HG03354 (cell line): ENCODE data around the gene LPGAT1.

Experiments used
- ATAC-seq: cut with Tn5 transposase; IDR thresholded peaks from one replicate; pipeline ENCODE4 v1.9.1; 2021; ENCODE audit warnings: mild to moderate bottlenecking; ENCODE audit not compliant: unreplicated experiment, poor library complexity, severe bottlenecking

LPGAT1 gene

DNA sequence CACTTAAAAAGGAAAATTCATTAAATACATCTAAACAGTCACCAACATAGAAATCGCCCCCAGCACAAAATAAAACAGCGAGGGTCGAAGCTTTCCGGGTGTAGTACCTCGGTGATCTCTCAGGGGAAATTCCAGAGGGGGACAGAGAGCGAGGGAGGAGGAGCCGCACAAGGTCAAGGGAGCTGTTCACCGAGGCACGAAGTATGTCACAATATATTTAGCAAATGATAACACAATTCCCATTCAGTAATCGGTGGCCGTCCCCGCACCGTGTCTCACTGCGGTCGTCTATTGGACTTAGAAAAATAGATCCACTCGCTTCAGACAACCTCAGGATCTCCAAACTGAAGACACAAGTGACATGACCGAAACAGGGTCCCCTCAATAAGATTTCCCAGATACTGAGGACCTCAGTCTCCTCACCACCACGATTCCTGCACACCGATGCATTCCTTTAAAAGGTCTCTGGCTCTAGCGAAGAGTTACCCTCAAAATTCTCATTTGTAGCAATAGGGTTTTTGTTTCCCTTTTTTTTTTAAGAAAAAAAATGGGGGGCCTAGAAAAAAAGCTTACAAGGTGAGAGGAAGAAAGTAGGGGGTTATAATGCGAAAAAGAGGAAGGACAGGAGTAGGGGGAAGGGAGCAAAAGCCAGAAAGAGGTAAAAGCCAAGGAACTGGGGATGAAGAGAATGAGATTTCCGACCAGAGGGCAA, 1.1 kb downstream of the LPGAT1 start:
- ATAC-seq = no peak

DNA sequence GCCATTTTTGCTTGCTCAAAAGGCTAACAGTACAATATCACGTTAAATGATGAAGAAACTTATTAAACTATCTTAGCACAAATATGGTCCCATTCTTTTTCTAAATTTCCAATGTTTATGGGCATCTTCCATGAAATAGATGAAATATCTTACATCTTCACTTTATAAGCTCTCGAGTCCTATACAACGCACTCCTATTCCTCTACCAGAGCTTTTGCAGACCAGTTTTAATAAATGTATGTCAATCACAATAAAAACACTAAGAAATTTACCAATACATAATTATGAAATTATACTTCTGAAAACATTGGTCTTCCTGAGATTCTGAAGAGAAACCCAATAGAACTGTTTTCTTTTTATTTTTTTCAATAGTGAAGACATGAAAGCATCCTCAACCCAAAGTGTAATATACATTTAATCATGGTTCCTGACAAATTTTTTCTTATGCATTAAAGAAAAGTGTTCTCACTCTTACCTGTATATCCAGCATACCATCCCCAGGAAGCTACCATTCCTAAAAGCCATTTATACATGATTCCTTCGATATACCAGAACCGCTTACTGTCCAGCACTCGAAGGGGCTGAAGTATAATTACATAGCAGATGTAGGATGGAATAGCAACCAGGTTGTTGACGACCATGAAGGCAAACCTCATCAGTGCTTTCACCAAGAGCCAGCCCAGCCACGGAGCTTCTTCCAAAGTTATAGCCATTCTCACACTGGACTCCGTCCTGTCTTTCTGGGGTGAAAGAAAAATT, 1.8 kb downstream of the LPGAT1 start:
- ATAC-seq = no peak

DNA sequence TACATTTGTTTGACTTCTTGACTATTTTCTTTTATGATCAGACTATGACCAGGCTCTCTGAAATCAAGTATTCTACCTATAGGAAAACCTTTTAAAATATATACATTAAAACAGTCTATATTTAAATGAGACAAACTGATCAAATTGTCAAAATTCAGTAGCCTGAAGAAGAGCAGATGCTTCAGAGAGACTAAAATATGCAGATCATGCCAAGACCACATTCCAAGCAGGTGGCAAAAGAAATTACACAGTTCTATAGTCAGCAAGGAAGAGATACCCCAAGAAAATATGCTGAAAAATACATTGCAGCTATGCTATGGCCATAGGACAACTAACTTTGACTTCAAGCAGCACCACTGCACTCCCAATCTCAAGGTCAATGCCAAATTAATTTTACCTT, 3.5 kb downstream of the LPGAT1 start:
- ATAC-seq = no peak

DNA sequence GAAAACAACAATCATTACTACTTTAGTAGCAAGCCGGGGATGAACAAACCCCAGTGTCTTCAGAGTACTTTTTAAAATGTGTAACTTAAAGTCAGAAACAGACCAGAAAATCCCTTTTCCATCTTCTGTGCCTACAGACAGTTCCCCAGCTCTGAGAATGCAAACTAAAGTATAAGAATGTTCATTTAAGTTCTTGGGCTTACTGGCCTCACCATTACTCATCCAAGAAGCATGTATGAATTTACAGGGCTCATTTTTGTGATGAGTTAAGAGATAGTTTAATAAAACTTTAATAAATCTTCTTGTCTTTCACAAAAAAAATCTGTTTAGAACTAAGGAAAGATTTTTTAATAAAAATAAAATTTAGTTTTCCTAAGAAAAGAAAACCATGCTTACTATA, 4.6 kb downstream of the LPGAT1 start:
- no peak for ATAC-seq

DNA sequence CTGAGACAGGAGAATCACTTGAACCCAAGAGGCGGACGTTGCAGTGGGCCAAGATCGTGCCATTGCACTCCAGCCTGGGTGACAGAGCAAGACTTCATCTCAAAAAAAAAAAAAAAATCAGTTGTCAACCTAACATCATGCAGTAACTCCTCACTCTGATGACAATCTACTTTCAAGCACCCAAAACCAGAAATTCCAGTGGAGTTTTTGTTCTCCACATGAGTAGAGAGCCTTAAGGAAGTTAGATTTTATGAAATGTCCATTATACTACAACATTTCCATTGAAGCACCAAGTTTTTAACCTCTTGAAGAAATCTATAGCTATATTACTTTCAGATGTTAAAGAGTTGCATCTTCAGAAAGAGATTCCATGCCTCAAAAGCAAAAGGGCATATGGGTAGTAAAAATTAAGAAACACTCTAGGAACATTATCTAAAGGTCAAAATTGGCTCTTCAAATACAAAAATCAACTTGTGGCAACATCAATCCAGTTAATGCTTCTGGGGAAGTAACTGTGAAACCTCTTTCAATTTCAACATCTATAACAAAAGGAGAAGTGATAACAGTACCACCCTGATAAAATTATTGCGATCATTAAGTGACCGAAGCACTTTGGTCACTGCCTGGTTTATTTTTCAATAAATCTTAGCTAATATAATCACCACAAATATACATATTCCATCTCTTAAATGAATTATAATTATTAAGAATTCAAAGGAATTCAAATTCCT, 7.7 kb downstream of the LPGAT1 start:
- no peak for ATAC-seq

DNA sequence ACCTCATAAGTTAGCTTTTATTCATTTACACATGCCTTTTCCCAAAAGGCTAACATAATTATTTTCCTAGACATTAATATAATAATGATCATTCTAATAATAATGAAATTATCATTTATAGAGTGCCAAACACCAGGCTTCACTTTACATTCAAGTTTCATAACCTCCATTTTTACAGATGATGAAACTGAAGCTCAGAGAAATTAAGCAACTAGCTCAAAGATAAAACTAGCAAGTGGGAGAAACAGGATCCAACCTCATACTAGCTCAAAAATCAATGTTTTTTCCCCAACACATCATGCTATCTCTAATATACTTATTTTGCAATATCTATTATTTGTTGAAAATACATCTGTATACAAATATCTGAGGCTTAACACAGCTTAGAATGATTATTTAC, 14.0 kb downstream of the LPGAT1 start:
- no peak for ATAC-seq

DNA sequence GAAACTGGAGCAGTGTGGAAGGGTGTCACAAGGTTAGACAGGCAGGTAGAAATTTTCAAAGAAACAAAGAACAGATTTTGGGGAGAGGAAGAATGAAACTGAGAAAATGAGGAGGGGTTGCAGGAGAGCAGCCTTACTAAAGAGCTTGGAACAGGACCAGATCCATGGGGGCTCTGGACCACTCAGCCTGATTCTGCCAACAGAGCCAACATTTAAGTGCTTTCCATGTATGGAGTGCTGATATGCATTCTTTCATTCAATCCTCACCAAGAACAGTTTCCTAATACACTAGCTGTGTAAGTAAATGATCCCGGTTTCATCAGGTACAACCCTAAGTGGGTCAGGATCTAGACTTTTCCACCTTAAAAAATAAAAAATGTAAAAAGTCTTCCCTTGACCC, 16.2 kb downstream of the LPGAT1 start:
- ATAC-seq = no peak

DNA sequence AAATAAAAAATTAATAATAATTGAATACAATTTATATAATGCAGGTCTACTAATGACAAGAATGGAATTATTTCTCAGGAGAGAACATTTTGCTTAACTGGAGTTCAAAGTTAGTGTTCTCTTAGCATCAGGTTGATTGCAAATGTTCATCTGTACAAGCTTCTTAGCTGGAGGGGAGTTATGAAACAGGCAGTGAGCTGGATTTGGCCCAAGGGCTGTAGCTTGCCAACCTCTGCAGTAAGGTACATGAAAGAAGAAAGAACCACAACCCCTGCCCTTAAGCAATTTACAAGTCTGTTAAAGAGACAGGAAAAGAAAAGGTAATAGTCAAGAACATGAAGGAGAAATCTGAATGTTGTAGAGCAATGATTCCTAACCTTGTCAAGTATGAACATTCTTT, 17.0 kb downstream of the LPGAT1 start:
- no peak for ATAC-seq

DNA sequence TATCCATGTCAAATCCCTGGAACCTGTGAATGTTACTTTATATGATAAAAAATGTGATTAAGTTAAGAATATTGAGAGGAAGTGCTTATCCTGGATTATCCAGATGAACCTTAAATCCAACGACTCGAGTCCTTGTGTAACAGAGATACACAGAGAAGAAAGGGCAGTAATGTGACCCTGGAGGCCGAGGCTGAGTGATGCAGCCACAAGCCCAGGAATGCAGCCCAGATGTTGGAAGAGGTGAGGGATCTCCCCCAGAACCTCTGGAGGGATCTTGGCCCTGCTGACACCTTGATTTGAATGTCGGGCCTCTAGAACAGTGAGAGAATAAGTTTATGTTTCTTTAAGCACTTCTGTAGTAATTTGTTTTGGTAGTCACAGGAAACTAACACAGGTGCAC, 18.0 kb downstream of the LPGAT1 start:
- no peak for ATAC-seq

DNA sequence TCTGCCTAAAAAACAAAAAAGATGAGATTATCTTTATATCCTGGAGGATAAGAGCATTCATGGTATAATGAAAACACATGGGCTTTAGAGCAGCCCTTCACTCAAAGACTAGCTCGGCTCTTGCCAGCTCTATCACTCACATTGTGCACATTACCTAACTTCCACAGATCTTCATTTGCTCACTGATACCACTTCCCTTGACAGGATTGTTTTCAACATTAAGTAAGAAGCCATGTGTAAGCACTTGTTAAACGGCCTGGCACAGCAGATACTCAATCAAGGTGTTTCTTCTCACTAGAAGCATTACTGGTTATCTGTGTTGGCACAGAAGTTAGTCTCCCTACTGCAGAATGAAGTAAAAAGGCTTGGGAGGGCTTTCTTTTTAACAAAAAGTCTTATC, 18.7 kb downstream of the LPGAT1 start:
- no peak for ATAC-seq

DNA sequence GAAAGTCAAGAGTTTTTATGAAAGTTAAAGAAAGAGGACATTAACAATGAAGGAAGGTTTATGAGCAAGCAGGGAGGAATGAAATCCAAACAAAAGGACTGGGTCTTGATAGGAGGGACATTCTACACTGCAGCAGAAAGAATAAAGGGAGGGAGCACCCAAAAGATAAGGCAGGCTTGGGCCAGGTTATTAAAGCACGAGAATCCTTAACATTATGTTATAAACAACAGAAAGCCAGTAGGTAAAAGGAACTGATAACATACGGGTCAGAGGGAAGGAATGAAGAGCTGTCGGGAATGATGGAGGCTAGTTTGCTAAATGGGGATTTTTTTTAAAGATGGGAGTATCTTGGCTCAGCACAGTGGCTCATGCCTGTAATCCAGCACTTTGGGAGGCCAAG, 19.4 kb downstream of the LPGAT1 start:
- ATAC-seq = no peak

DNA sequence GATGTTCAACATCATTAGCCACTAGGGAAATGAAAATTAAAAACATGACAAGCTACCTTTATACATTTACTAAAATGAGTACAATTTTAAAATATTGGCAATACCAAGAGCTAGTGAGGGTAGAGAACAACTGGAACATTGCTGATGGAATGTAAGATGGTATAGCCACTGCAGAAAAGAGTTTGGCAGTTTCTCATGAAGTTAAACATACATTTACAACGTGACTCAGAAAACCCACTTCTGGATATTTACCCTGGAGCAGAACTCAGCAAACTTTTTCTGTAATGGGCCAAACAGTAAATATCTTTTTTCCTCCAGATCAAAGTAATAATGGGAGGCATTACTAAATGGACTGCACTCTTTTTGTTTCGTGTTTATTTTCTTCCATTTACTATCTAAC, 22.1 kb downstream of the LPGAT1 start:
- ATAC-seq = no peak

DNA sequence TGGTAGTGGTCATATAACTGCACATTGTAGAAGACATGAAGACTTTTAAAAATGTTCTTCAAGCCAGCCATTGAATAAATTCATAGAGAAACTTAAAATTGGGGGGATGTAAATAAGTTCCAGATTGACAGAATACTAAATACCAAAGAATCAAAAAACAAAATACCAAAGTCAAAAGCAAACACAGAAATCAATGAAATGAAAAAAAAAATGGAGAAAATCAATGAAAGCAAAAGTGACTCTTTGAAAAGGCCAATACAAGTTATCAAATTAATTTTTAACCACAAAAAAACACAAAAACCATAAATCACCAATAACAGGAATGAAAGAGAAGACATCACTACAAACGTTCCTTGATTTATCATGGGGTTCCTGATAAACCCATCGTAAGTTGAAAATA, 25.6 kb downstream of the LPGAT1 start:
- ATAC-seq = no peak

DNA sequence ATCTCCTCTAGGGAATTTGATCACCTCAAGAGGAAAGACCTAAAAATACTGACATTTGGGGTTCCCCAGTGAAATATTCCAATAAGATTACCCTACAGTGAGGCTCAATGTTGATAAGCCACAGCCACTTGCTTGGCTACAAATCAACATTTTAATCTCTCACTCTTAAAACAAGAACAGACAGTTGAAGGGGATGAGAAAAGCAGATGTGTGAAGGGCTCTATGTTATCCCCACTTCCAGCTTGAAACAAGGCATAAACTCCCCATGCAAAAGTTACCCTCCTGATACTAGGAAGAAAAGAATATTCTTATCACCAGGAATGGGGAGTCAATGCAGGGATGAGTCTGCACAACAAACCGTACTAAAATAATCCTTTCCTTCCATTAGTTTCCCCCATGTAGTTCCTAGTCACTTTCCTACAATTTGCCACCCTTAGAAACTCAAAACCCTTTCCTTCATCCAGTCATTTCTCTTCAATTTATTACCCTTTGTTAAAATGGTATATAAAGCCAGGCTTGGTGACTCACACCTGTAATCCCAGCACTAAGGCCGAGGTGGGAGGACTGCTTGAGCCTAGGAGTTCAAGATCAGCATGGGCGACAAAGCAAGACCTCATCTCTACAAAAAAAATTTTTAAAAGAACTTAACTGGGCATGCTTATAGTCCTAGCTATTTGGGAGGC, 29.5 kb downstream of the LPGAT1 start:
- no peak for ATAC-seq

DNA sequence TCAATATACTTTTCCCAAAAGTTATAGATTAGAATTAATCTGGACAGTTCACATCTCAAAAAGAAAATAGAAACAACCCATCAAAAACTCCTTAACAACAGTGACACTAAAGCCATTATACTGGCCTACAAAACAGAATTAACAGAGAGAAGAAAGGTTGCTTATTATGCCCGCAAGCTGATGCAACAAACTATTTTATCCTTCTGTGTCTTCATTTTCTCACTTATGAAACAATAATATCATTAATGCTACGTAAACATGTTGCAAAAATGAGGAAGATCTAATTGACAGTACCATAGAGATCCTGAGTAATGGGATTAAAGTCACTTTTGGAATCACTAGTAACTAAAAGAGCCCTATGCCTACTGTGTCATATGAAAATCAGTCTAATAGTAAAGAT, 32.6 kb downstream of the LPGAT1 start:
- ATAC-seq = no peak

DNA sequence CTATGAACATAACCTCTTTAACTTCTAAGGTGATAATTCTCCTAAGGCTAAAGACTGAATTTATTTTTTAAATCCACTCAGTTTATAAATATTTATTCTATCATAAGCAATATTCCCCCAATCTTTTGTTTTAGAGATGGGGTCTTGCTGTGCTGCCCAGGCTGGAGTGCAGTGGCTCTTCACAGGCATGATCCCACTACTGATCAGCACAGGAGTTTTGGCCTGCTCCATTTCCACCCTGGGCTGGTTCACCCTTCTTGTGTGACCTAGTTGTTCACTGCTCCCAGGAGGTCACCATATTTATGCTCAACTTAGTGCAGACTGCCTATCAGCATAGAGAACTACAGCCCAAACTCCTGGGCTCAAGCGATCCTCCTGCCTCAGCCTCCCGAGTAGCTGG, 38.6 kb downstream of the LPGAT1 start:
- no peak for ATAC-seq

DNA sequence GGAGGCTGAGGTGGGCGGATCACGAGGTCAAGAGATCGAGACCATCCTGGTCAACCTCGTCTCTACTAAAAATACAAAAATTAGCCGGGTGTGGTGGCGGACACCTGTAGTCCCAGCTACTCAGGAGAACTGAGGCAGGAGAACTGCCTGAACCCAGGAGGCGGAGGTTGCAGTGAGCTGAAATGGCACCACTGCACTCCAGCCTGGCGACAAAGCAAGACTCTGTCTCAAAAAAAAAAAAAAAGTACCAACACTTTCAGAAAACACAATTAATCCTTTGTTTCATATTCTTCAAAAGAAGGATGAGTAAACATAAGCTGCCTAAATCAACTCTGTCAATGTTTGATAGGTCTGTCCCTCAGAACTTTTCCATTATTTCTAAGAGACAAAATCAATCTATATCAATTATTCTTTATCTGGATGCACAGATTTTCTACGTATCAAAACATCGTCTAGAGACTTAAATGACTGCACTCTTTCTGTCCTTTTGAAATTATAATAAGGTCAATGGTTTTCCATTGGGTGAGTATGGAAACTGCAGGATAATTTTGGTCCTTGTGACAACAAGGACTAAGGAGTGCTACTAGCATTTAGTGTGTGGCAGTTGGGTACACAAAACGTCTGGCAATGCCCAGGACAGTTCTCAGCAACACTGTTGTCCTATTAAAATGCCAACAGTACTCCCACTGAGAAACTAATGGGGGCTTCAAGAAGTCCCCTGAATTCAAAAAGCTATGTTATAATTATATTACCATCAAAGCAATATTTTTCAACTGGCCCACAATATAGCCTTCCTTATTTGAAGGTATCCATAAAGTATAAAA, 40.7 kb downstream of the LPGAT1 start:
- no peak for ATAC-seq

DNA sequence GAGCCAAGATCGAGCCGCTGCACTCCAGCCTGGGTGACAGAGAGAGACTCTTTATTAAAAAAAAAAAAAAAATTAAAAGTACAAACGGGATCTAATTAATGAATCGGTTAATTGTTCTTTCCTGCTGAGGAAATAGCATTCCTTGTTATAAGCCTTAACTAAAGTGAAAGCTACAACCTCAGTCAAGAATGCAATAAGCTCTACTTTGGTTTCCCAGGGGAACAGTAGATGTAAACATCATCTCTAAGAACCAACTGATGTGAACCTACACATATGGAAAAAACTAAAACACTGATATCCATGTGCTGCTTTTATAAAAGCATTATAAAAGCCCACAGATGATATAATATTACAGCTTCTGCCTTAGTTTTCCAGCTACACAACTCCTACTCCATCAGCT, 41.9 kb downstream of the LPGAT1 start:
- no peak for ATAC-seq

DNA sequence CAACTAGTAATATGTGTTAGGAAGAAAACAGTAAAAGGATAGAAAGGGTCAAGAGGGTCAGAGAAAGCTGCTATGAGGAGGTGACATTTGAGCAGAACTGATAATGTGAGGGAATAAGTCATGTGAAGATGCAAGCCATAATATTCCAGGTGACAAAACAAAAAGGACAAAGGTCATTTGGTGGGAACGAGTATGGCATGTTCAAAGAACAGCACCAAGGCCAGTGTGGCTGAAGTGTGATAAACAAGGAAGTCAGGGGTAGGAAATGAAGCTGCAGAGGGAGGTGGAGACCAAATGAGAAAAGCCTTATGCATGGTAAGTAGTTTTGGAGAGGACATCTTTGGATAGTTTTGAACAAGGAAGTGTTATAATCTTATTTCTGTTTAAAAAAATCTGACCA, 46.7 kb downstream of the LPGAT1 start:
- ATAC-seq = no peak

DNA sequence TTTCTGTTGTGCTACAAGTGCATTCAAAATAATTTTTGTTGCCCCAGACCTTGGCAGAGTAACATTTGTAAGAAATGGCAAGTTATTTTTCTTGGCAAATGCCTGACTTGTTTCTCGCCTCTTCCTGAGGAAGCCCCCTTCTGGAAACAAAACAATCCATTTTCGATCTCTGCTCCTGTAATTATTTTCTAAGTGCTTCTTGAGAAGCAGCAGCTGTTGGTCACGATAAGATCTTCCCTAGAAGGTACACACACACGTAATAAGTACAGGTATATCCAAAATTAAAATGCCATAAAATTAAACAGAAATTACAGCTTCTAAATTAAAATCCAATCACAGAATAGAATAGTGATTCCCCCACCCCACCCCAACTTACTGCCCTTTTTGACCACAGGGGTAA, 47.3 kb downstream of the LPGAT1 start:
- no peak for ATAC-seq
